ENCODE measurements around the gene SPATA31D3.
"Not testable (repeated sequence)": the region's sequence is repeated elsewhere in the genome, so short reads cannot be mapped to it uniquely, and the experiment has no call there.

The SPATA31D3 gene

GRCh38 chr9:81984928-81985327, 41.6 kb downstream of the SPATA31D3 start:
- H3K27me3 ChIP-seq (ENCODE audit: control insufficient read depth, low read length), result no peaks in the 10 kb centered on the region
- H3K4me2 ChIP-seq (ENCODE audit: low read length), result no peak overlapping the region
- H3F3A ChIP-seq (ENCODE audit: control insufficient read depth, insufficient read depth), result no peaks in the 10 kb centered on the region
- H3K4me3 ChIP-seq (ENCODE audit: low read length), result no peak overlapping the region
- no peaks in the 10 kb centered on the region for H3K36me3 ChIP-seq (ENCODE audit: control insufficient read depth, low read length)
- no peaks in the 10 kb centered on the region for H4K20me1 ChIP-seq (ENCODE audit: control insufficient read depth, insufficient read depth, low read depth, low read length)
- no peaks in the 10 kb centered on the region for H3K79me2 ChIP-seq (ENCODE audit: control insufficient read depth, low read length)
- no peaks in the 10 kb centered on the region for H3K9me2 ChIP-seq (replicated peaks; ENCODE audit: control insufficient read depth, low read length)
- no peak overlapping the region for H3K27ac ChIP-seq (ENCODE audit: low read depth, low read length)
- TF ChIP-seq, protein P1, sequence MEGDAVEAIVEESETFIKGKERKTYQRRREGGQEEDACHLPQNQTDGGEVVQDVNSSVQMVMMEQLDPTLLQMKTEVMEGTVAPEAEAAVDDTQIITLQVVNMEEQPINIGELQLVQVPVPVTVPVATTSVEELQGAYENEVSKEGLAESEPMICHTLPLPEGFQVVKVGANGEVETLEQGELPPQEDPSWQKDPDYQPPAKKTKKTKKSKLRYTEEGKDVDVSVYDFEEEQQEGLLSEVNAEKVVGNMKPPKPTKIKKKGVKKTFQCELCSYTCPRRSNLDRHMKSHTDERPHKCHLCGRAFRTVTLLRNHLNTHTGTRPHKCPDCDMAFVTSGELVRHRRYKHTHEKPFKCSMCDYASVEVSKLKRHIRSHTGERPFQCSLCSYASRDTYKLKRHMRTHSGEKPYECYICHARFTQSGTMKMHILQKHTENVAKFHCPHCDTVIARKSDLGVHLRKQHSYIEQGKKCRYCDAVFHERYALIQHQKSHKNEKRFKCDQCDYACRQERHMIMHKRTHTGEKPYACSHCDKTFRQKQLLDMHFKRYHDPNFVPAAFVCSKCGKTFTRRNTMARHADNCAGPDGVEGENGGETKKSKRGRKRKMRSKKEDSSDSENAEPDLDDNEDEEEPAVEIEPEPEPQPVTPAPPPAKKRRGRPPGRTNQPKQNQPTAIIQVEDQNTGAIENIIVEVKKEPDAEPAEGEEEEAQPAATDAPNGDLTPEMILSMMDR (IDR thresholded peaks at IDR 0.05; ENCODE audit: low read depth, low read length, poor library complexity, severe bottlenecking), result no peak
- TF ChIP-seq EZH2phosphoT487 (IDR thresholded peaks at IDR 0.05; ENCODE audit: borderline replicate concordance, low read length), result no peak
- no peaks in the 10 kb centered on the region for H3K4me1 ChIP-seq (ENCODE audit: control insufficient read depth, low read length)
- H3K9me3 ChIP-seq (ENCODE audit: control insufficient read depth, insufficient read depth, low read length), result no peaks in the 10 kb centered on the region

- no peak overlapping the region for H3K4me3 ChIP-seq (ENCODE audit: low read length)
- no peaks in the 10 kb centered on the region for H3K9me3 ChIP-seq (ENCODE audit: control insufficient read depth, insufficient read depth, low read length)
- no peaks in the 10 kb centered on the region for H3F3A ChIP-seq (ENCODE audit: control insufficient read depth, insufficient read depth)
- no peaks in the 10 kb centered on the region for H3K9me2 ChIP-seq (replicated peaks; ENCODE audit: control insufficient read depth, low read length)
- H3K4me1 ChIP-seq (ENCODE audit: control insufficient read depth, low read length), result no peaks in the 10 kb centered on the region
- H3K27me3 ChIP-seq (ENCODE audit: control insufficient read depth, low read length), result no peaks in the 10 kb centered on the region
- H3K36me3 ChIP-seq (ENCODE audit: control insufficient read depth, low read length), result no peaks in the 10 kb centered on the region
- H3K4me2 ChIP-seq (ENCODE audit: low read length), result no peak overlapping the region
- no peak overlapping the region for H3K27ac ChIP-seq (ENCODE audit: low read depth, low read length)
- H4K20me1 ChIP-seq (ENCODE audit: control insufficient read depth, insufficient read depth, low read depth, low read length), result no peaks in the 10 kb centered on the region
- no peak for TF ChIP-seq EZH2phosphoT487 (IDR thresholded peaks at IDR 0.05; ENCODE audit: borderline replicate concordance, low read length)
- TF ChIP-seq, protein P1 (IDR thresholded peaks at IDR 0.05; ENCODE audit: low read depth, low read length, poor library complexity, severe bottlenecking), result no peak
- no peaks in the 10 kb centered on the region for H3K79me2 ChIP-seq (ENCODE audit: control insufficient read depth, low read length)
Measured at GRCh38 chr9:81986051-81986450, 42.8 kb downstream of the SPATA31D3 start.

DNA sequence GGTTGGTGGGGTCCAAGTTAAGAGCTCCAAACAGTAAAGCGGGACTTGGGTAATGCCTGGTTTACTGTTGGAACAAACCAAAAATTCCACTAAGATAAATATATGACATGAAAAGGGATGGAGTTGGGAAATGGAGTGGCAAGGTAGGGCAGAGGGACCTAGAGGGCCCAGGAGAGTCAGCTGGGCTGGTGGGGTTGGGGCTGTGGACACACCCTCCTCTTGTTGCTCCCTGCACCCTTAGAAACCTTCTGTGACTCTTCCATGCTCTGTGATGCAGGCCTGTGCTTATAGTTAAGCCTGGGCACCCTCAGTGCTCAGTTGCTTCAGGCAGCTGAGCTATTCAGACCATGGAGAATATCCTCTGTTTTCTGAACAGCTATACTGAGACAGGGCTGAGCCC, 45.2 kb downstream of the SPATA31D3 start, which contains the start of gene SPATA31D1:
SPATA31D1 (plus strand) TSS at position 301 of the 400 bp plus-strand sequence; CDS start at position 348, 47 bp downstream.
- H3K79me2 ChIP-seq (ENCODE audit: control insufficient read depth, low read length); H3K27me3 ChIP-seq (ENCODE audit: control insufficient read depth, low read length); H3K9me2 ChIP-seq (replicated peaks; ENCODE audit: control insufficient read depth, low read length); H3K4me3 ChIP-seq (ENCODE audit: low read length); H3K27ac ChIP-seq (ENCODE audit: low read depth, low read length); H3K4me2 ChIP-seq (ENCODE audit: low read length); H3K36me3 ChIP-seq (ENCODE audit: control insufficient read depth, low read length); H3K9me3 ChIP-seq (ENCODE audit: control insufficient read depth, insufficient read depth, low read length); H3F3A ChIP-seq (ENCODE audit: control insufficient read depth, insufficient read depth); H4K20me1 ChIP-seq (ENCODE audit: control insufficient read depth, insufficient read depth, low read depth, low read length); H3K4me1 ChIP-seq (ENCODE audit: control insufficient read depth, low read length): not testable (repeated sequence)

- Histone ChIP-seq H3K9me2 (replicated peaks; ENCODE audit: control insufficient read depth, low read length) (no peaks in the 10 kb centered on the region), H3K79me2 (ENCODE audit: control insufficient read depth, low read length) (no peaks in the 10 kb centered on the region), H3K27me3 (ENCODE audit: control insufficient read depth, low read length) (no peaks in the 10 kb centered on the region), H3K4me2 (ENCODE audit: low read length) (no peak overlapping the region), H3K9me3 (ENCODE audit: control insufficient read depth, insufficient read depth, low read length) (no peaks in the 10 kb centered on the region), H3K4me3 (ENCODE audit: low read length) (no peak overlapping the region), H3K36me3 (ENCODE audit: control insufficient read depth, low read length) (no peaks in the 10 kb centered on the region), H3K4me1 (ENCODE audit: control insufficient read depth, low read length) (no peaks in the 10 kb centered on the region), H4K20me1 (ENCODE audit: control insufficient read depth, insufficient read depth, low read depth, low read length) (no peaks in the 10 kb centered on the region), H3F3A (ENCODE audit: control insufficient read depth, insufficient read depth) (no peaks in the 10 kb centered on the region), H3K27ac (ENCODE audit: low read depth, low read length) (no peak overlapping the region)
- TF ChIP-seq, protein P1 (IDR thresholded peaks at IDR 0.05; ENCODE audit: low read depth, low read length, poor library complexity, severe bottlenecking), result no peak
- no peak for TF ChIP-seq EZH2phosphoT487 (IDR thresholded peaks at IDR 0.05; ENCODE audit: borderline replicate concordance, low read length)
Measured at GRCh38 chr9:81989700-81990099, 46.4 kb downstream of the SPATA31D3 start.
